Measurements from ENCODE around the gene VAV2. TPM values are rescaled to one million over a fixed set of nuclear protein-coding genes. Genes with fewer than 3 reads are reported as not detected.

The VAV2 gene
- total and polyA plus RNA-seq, 4 donors, result 4.9 to 26.4 (median 17.0) TPM

GRCh38 chr9:133943781-133944745 lies 48.1 kb downstream of the VAV2 start:
- Histone ChIP-seq H3K4me3 (ENCODE audit: low read depth in 1 of 3, low read length in 3 of 3) (no peak overlapping the region), H3K27me3 (ENCODE audit: control insufficient read depth in 4 of 4, insufficient read depth in 4 of 4, low read length in 3 of 4) (no peaks in the 10 kb centered on the region), H3K4me1 (ENCODE audit: control insufficient read depth in 4 of 4, insufficient read depth in 4 of 4, low read length in 3 of 4) (peaks cover 0 to 16% (median 5%) of the 10 kb centered on the region in 4 donors), H3K36me3 (ENCODE audit: control insufficient read depth in 4 of 4, insufficient read depth in 3 of 4, low read depth in 1 of 4, low read length in 3 of 4) (peaks cover 0 to 5% (median 0%) of the 10 kb centered on the region in 4 donors), H3K27ac (ENCODE audit: low read depth in 1 of 2, low read length in 2 of 2) (no peak overlapping the region), H3K9ac (ENCODE audit: low read depth in 1 of 2, low read length in 2 of 2) (no peak overlapping the region), H3K9me3 (ENCODE audit: control insufficient read depth in 4 of 4, low read length in 3 of 4) (no peaks in the 10 kb centered on the region)
- TF ChIP-seq SP1 (IDR thresholded peaks at IDR 0.05) (no peak), GABPA (IDR thresholded peaks at IDR 0.05 in 1 of 2, conservative IDR thresholded peaks at IDR 0.05 in 1 of 2) (no peak), YY1 (IDR thresholded peaks at IDR 0.05) (no peak), FOXA2 (IDR thresholded peaks at IDR 0.05) (no peak), TAF1 (conservative IDR thresholded peaks at IDR 0.05) (no peak), FOXA1 (IDR thresholded peaks at IDR 0.05) (no peak), ZBTB33 (IDR thresholded peaks at IDR 0.05) (no peak), JUND (IDR thresholded peaks at IDR 0.05) (no peak), HNF4A (conservative IDR thresholded peaks at IDR 0.05) (no peak), NR2F2 (IDR thresholded peaks at IDR 0.05) (no peak), ATF3 (IDR thresholded peaks at IDR 0.05) (no peak), HNF4G (IDR thresholded peaks at IDR 0.05) (no peak), CTCF (IDR thresholded peaks at IDR 0.05; ENCODE audit: low read depth, low read length, missing input control) (no peak), EGR1 (IDR thresholded peaks at IDR 0.05; ENCODE audit: low read depth in 2 of 2) (no peak), RAD21 (IDR thresholded peaks at IDR 0.05) (no peak)
- TF ChIP-seq, protein P1, sequence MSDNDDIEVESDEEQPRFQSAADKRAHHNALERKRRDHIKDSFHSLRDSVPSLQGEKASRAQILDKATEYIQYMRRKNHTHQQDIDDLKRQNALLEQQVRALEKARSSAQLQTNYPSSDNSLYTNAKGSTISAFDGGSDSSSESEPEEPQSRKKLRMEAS (IDR thresholded peaks at IDR 0.05), result no peak
- TF ChIP-seq, protein P2, sequence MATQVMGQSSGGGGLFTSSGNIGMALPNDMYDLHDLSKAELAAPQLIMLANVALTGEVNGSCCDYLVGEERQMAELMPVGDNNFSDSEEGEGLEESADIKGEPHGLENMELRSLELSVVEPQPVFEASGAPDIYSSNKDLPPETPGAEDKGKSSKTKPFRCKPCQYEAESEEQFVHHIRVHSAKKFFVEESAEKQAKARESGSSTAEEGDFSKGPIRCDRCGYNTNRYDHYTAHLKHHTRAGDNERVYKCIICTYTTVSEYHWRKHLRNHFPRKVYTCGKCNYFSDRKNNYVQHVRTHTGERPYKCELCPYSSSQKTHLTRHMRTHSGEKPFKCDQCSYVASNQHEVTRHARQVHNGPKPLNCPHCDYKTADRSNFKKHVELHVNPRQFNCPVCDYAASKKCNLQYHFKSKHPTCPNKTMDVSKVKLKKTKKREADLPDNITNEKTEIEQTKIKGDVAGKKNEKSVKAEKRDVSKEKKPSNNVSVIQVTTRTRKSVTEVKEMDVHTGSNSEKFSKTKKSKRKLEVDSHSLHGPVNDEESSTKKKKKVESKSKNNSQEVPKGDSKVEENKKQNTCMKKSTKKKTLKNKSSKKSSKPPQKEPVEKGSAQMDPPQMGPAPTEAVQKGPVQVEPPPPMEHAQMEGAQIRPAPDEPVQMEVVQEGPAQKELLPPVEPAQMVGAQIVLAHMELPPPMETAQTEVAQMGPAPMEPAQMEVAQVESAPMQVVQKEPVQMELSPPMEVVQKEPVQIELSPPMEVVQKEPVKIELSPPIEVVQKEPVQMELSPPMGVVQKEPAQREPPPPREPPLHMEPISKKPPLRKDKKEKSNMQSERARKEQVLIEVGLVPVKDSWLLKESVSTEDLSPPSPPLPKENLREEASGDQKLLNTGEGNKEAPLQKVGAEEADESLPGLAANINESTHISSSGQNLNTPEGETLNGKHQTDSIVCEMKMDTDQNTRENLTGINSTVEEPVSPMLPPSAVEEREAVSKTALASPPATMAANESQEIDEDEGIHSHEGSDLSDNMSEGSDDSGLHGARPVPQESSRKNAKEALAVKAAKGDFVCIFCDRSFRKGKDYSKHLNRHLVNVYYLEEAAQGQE (IDR thresholded peaks at IDR 0.05), result no peak
- 89% methylated on average over 30 of the region's 30 CpGs for WGBS
- DNase-seq (ENCODE audit: low spot score), result no peak
